DND-41 (cell line): ENCODE results near the gene MYO1B.

Experiments
- ATAC-seq: fragments of 200-7000 bp; cut with Tn5 transposase; 3 replicates; pipeline ENCODE4 v1.9.1; 2021; ENCODE audit warnings: low read depth; ENCODE audit not compliant: insufficient read depth
- DNase-seq: peaks from one replicate; pipeline ENCODE4 v3.0.0-alpha.2; 2020
- H2AFZ ChIP-seq: 2 replicates; pipeline ENCODE4 v1.6.0; 2012; ENCODE audit warnings: low read depth, low read length
- H3K27ac ChIP-seq: 2 replicates; pipeline ENCODE4 v1.5.1; 2012; ENCODE audit warnings: low read length, inconsistent platforms
- H3K27me3 ChIP-seq: fragments of 200-600 bp; sonication (generic); 2 replicates; pipeline ENCODE4 v1.6.0; 2012; ENCODE audit warnings: low read length, mild to moderate bottlenecking, inconsistent platforms; ENCODE audit not compliant: insufficient read depth, poor library complexity
- H3K36me3 ChIP-seq: 2 replicates; pipeline ENCODE4 v1.5.1; 2012; ENCODE audit warnings: low read length, inconsistent platforms; ENCODE audit not compliant: insufficient read depth
- H3K4me1 ChIP-seq: 2 replicates; pipeline ENCODE4 v1.5.1; 2012; ENCODE audit warnings: mild to moderate bottlenecking, low read length; ENCODE audit not compliant: insufficient read depth
- H3K4me2 ChIP-seq: 2 replicates; pipeline ENCODE4 v1.6.0; 2012; ENCODE audit warnings: mild to moderate bottlenecking, moderate library complexity, low read length, inconsistent platforms; ENCODE audit not compliant: insufficient read depth
- H3K4me3 ChIP-seq, 2 experiments: fragments of 200-600 bp in 1 of 2; shearing (Covaris generic) in 1 of 2; 2 replicates each; pipeline ENCODE4 v1.5.1; 2012 to 2016; ENCODE audit warnings: inconsistent platforms in 2 of 2, low read length in 2 of 2, mild to moderate bottlenecking in 2 of 2, low read depth in 1 of 2, moderate library complexity in 1 of 2
- H3K79me2 ChIP-seq: 2 replicates; pipeline ENCODE4 v1.6.0; 2012; ENCODE audit warnings: low read length, inconsistent platforms; ENCODE audit not compliant: insufficient read depth
- H3K9ac ChIP-seq: 2 replicates; pipeline ENCODE4 v1.6.0; 2012; ENCODE audit warnings: low read depth, mild to moderate bottlenecking, inconsistent platforms, low read length, moderate library complexity
- H3K9me3 ChIP-seq: 2 replicates; pipeline ENCODE4 v1.5.1; 2012; ENCODE audit warnings: low read length, moderate library complexity, mild to moderate bottlenecking, inconsistent platforms; ENCODE audit not compliant: insufficient read depth, severe bottlenecking
- H4K20me1 ChIP-seq: 2 replicates; pipeline ENCODE4 v1.6.0; 2012; ENCODE audit warnings: low read length; ENCODE audit not compliant: insufficient read depth
- EZH2 ChIP-seq: IDR thresholded peaks from 3 replicates; pipeline ENCODE4 v1.6.1; 2012; ENCODE audit warnings: borderline replicate concordance, low read depth, mild to moderate bottlenecking, moderate library complexity, low read length, inconsistent platforms; ENCODE audit not compliant: severe bottlenecking
- TF ChIP-seq, protein P1 (sequence below): IDR thresholded peaks from 2 replicates; pipeline ENCODE4 v1.5.1; 2012; ENCODE audit warnings: borderline replicate concordance, low read length, moderate library complexity, mild to moderate bottlenecking; ENCODE audit not compliant: poor library complexity, severe bottlenecking; ENCODE audit errors: extremely low read depth

The MYO1B gene

DNA sequence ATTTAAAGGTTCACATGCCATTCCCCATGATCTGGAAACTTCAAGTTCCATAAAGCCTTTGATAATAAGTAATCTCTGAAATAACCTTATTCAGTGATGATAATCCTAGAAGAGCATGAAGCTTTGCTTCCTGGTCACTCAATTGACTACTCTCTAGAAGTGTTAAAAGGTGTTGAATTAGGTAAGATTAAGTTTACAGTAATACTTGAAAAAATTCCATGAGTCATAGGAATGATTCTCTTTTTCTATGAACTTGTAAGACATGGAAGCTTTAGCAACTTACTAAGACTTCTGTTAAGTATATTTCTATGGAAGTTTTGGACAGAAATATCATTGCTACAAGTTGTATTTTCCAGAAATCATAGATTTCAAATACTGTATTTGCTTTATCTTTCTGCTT lies 100.6 kb downstream of the MYO1B start:
- no peaks in the 10 kb centered on the region for H4K20me1 ChIP-seq
- TF ChIP-seq, protein P1, sequence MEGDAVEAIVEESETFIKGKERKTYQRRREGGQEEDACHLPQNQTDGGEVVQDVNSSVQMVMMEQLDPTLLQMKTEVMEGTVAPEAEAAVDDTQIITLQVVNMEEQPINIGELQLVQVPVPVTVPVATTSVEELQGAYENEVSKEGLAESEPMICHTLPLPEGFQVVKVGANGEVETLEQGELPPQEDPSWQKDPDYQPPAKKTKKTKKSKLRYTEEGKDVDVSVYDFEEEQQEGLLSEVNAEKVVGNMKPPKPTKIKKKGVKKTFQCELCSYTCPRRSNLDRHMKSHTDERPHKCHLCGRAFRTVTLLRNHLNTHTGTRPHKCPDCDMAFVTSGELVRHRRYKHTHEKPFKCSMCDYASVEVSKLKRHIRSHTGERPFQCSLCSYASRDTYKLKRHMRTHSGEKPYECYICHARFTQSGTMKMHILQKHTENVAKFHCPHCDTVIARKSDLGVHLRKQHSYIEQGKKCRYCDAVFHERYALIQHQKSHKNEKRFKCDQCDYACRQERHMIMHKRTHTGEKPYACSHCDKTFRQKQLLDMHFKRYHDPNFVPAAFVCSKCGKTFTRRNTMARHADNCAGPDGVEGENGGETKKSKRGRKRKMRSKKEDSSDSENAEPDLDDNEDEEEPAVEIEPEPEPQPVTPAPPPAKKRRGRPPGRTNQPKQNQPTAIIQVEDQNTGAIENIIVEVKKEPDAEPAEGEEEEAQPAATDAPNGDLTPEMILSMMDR, result no peak
- no peak overlapping the region for H3K27ac ChIP-seq
- H3K9me3 ChIP-seq, result no peaks in the 10 kb centered on the region
- H3K4me3 ChIP-seq, result no peak overlapping the region
- no peak for DNase-seq
- H2AFZ ChIP-seq, result no peak overlapping the region
- H3K27me3 ChIP-seq, result no peaks in the 10 kb centered on the region
- no peak for ATAC-seq
- no peak overlapping the region for H3K9ac ChIP-seq
- H3K4me1 ChIP-seq, result no peaks in the 10 kb centered on the region
- peaks cover 5% of the 10 kb centered on the region; the same call in 1 of the 2 replicates for H3K36me3 ChIP-seq
- no peaks in the 10 kb centered on the region for H3K79me2 ChIP-seq
- no peak overlapping the region for H3K4me2 ChIP-seq

DNA sequence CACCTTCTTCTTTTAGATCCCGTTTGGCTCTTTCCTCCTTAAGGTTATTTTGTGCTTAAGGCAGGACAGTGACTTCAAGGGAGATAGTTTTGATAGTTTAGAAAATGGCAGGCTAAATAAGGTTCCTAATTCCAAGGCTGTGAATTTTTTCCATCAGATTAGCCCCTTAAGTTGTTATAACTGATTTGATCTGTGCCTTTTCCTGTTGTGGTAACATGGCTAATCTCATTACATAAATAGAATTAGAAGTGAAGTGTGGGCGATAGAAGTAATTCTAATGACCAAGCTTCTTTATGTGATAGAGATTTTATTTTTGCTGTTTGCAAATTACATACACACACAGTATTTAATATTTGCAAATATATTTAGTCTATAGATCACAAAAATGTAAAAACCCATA lies 102.0 kb downstream of the MYO1B start:
- Histone ChIP-seq H2AFZ (no peak overlapping the region), H3K4me1 (no peaks in the 10 kb centered on the region), H4K20me1 (no peaks in the 10 kb centered on the region), H3K9me3 (no peaks in the 10 kb centered on the region), H3K36me3 (peaks cover 5% of the 10 kb centered on the region; the same call in 1 of the 2 replicates), H3K79me2 (no peaks in the 10 kb centered on the region), H3K27me3 (no peaks in the 10 kb centered on the region), H3K4me3 (no peak overlapping the region), H3K27ac (no peak overlapping the region), H3K4me2 (no peak overlapping the region), H3K9ac (no peak overlapping the region)
- ATAC-seq, result no peak
- no peak for DNase-seq
- TF ChIP-seq, protein P1, result no peak
- no peak for TF ChIP-seq EZH2

DNA sequence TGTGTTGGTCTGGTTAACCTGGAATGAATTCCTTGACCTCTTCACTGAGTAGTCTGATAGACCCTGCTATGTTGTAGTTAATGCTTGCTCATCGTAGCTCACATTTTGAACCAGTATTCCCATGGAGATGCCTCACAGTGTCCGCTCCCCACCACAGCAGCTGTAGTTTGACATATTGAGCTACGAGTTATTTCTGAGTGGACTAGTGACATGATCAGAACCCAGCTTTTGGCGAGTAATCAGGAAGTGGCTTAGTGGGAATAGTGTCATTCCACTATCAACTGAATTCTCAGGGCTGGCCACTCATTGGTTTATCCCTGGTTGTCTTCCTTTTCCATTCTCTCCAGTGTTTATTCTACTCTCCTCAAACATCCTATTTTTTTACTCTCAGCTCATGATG lies 102.7 kb downstream of the MYO1B start:
- peaks cover 5% of the 10 kb centered on the region; the same call in 1 of the 2 replicates for H3K36me3 ChIP-seq
- TF ChIP-seq, protein P1, result no peak
- no peak for TF ChIP-seq EZH2

DNA sequence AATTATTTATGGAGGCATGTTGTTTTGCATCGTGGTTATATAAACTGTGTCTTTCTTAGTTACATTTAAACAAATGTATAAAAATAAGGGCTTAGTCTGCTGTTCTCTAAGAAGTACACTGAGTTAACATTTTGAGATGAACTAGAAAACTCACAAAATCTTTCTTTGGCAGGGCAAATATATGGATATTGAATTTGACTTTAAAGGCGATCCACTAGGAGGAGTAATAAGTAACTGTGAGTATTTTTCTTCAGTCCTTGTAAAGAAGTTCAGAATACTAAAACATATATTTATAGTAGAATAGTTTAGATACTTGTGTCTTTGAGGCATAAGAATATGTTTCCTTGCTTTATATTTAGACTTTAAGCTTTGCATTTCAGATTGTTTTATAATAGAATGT lies 104.8 kb downstream of the MYO1B start:
- Histone ChIP-seq H3K9me3 (no peaks in the 10 kb centered on the region), H3K79me2 (no peaks in the 10 kb centered on the region), H3K9ac (no peak overlapping the region), H3K27ac (no peak overlapping the region), H3K4me1 (no peaks in the 10 kb centered on the region), H3K4me3 (no peak overlapping the region), H4K20me1 (no peaks in the 10 kb centered on the region), H2AFZ (no peak overlapping the region), H3K36me3 (no peaks in the 10 kb centered on the region), H3K27me3 (no peaks in the 10 kb centered on the region), H3K4me2 (no peak overlapping the region)
- TF ChIP-seq, protein P1, result no peak
- no peak for TF ChIP-seq EZH2
- DNase-seq (no peak), ATAC-seq (no peak)

More for the DNA sequence above, 102.7 kb downstream of the MYO1B start:
- Histone ChIP-seq H3K9me3 (no peaks in the 10 kb centered on the region), H3K27ac (no peak overlapping the region), H2AFZ (no peak overlapping the region), H3K27me3 (no peaks in the 10 kb centered on the region), H3K9ac (no peak overlapping the region), H3K4me2 (no peak overlapping the region), H4K20me1 (no peaks in the 10 kb centered on the region), H3K79me2 (no peaks in the 10 kb centered on the region), H3K4me3 (no peak overlapping the region), H3K4me1 (no peaks in the 10 kb centered on the region)
- ATAC-seq (no peak), DNase-seq (no peak)
